ENCODE results near the gene C4orf50. TPM values are rescaled to one million over a fixed set of nuclear protein-coding genes. Genes with fewer than 3 reads are reported as not detected.

The C4orf50 gene
- total and polyA plus RNA-seq, 8 donors: 0.01 to 0.10 (median 0.01) TPM; not detected in 1

DNA sequence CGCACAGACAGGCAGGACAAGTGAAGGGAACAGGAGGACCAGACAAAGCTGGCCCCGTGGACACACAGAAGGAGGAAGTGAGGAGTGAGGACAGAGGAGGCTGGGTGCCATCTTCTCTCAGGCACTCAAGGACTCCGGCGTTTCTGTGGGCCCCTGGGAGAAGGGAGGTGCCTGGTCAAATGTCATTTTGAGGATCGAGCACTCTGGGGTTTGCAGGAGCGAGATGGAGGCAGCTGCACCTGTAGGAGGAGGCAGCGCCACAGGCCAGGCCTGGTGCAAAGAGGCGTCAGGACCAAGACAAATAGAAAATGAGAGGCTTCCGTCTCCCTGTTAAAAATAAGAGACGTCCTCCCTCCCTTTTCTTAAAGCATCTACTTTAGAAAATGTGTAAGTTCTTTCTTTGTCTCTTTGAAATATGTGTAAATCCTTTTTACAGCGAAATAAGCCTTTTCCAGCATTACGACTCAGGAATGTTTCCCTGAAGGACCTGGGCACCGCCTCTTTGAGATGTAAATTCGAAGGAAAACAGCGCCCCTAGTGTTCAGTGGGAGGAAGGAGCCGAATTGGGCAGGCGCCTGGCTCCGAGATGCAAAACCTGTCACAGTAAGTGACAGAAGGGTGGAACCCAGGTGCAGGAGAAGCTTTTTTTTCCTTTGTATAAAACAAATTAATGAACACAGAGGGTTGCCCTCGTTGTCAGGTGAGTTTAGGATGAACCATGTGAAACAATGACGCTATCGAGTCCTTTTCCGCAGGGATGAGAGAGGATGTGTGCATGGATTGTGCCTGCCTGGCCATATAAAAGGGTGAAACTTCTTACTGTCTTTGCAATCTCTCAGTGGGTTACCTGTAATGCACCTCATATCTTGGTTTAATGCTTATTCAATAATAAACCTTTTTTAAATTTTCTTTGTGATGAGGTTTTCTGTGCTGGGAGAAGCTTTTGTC, 1.4 kb upstream of the C4orf50 start:
- Histone ChIP-seq H3K27ac (no peak overlapping the region), H3K27me3 (peaks cover 0 to 55% of the 10 kb centered on the region in 2 donors), H3K36me3 (no peaks in the 10 kb centered on the region), H3K4me3 (no peak overlapping the region), H3K9me3 (no peaks in the 10 kb centered on the region), H3K4me1 (no peaks in the 10 kb centered on the region)
- ATAC-seq: peak; percentile 74
- peak; percentile 83 for TF ChIP-seq CTCF (IDR thresholded peaks at IDR 0.05)
- DNase-seq: peak in 2 of 4 donors; percentile 29 to 48
- intact Hi-C loops (cut with DNase I): no loop called here

DNA sequence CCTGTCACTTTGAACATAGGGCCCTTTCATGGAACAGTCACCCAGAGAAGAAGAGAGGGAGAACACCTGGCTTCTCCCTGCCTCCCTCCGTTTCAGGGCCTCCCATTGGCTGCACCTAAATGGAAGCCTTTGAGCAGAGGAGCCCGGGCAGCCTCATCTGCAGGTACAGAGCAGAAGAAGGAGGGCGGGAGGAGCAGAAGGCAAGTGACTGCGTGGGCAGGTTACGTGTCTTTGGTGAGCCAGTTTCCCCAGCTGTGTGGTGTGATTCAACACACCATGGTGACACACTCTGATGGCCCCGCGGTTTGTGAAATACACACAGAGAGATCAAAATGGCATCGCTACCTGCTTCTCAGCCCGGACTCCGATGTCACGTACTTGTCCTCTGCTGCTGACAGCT, 431 bp downstream of the C4orf50 start:
- no peak for TF ChIP-seq CTCF (IDR thresholded peaks at IDR 0.05)
- no peak for DNase-seq
- no peak overlapping the region for H3K27ac ChIP-seq
- no peak for ATAC-seq
- H3K27me3 ChIP-seq: peaks cover 0 to 48% of the 10 kb centered on the region in 2 donors
- no peaks in the 10 kb centered on the region for H3K36me3 ChIP-seq
- H3K4me3 ChIP-seq: no peak overlapping the region
- H3K4me1 ChIP-seq: no peaks in the 10 kb centered on the region
- intact Hi-C loops (cut with DNase I): no loop called here
- H3K9me3 ChIP-seq: no peaks in the 10 kb centered on the region

DNA sequence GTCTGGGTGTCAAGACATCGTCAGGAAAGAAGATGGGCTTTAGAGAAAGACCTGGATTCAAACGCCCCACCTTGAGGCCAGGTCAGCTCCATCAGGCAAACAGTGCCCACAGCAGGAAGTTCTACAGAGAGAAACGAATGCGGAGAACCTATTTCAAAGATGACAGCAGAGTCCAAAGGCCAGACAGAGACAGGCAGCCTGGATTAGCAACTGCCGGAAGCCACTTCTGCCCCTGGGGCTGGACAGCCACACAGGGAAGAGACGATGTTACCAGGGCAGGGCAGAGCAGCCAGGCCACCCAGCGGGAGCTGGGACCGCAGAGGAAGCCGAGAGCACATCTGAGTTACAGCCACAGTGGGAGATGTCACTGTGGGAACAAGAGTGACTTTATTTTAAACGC, 1.2 kb downstream of the C4orf50 start:
- no peak overlapping the region for H3K27ac ChIP-seq
- no peaks in the 10 kb centered on the region for H3K36me3 ChIP-seq
- no peak for TF ChIP-seq CTCF (IDR thresholded peaks at IDR 0.05)
- no peak overlapping the region for H3K4me3 ChIP-seq
- peaks cover 0 to 41% of the 10 kb centered on the region in 2 donors for H3K27me3 ChIP-seq
- H3K9me3 ChIP-seq: no peaks in the 10 kb centered on the region
- ATAC-seq (no peak), DNase-seq (no peak)
- intact Hi-C loops (cut with DNase I): no loop called here
- H3K4me1 ChIP-seq: no peaks in the 10 kb centered on the region

DNA sequence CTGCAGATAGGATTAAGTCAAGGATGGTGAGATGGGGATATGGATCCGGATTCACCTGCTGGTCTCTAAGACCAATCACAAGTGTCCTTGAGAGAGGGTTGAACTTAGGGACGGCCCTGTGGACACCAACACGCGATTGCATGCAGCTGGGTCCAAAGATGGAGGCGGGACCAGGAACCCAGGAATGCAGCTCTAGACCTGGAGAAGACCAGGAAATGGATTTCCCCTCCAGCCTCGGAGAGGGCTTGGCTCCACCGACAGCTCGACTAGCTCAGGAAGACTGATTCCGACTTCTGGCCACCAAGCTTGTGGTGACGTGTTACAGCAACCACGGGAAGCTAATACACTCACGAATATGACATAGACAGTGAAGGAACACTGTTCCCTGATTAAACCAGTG, 4.7 kb downstream of the C4orf50 start:
- intact Hi-C loops (cut with DNase I): no loop called here
- ATAC-seq (no peak), DNase-seq (no peak)
- Histone ChIP-seq H3K4me1 (no peaks in the 10 kb centered on the region), H3K9me3 (no peaks in the 10 kb centered on the region), H3K36me3 (no peaks in the 10 kb centered on the region), H3K4me3 (no peak overlapping the region), H3K27me3 (peaks cover 0 to 43% of the 10 kb centered on the region in 2 donors), H3K27ac (no peak overlapping the region)
- TF ChIP-seq CTCF (IDR thresholded peaks at IDR 0.05): no peak

DNA sequence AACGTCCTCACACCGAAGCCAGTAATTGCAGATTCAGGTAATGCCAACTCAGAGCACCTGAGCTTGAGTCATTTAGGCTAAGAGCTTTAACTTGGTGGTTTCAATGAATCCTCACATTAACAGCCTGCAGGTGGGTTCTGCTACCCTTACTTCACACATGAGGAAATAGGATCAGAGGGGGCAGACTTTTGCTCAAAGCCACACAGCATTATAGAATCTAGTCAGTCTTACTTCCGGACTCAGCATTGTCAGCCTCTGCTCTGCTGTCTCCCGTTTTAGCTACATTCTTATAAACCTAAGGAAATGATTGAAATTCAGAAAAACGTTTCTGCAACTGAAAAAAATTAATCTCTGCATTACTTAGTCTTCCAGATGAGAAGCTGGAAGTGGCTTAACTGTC, 6.0 kb downstream of the C4orf50 start:
- Histone ChIP-seq H3K9me3 (no peaks in the 10 kb centered on the region), H3K27ac (no peak overlapping the region), H3K4me1 (no peaks in the 10 kb centered on the region), H3K27me3 (peaks cover 0 to 52% of the 10 kb centered on the region in 2 donors), H3K4me3 (no peak overlapping the region), H3K36me3 (no peaks in the 10 kb centered on the region)
- intact Hi-C loops (cut with DNase I): no loop called here
- ATAC-seq: no peak
- TF ChIP-seq CTCF (IDR thresholded peaks at IDR 0.05): no peak
- DNase-seq: no peak
